RWPE2 (cell line): ENCODE measurements around the gene BIRC6.

Source experiments
- ATAC-seq: fragments of 200-7000 bp; cut with Tn5 transposase; 3 replicates; pipeline ENCODE4 v1.9.1; 2021; ENCODE audit warnings: low read depth
- DNase-seq: peaks from one replicate; pipeline ENCODE4 v3.0.0-alpha.2; 2020; ENCODE audit warnings: low spot score
- H3K27ac ChIP-seq: fragments of 450-650 bp; 2 replicates; pipeline ENCODE4 v1.5.1; 2017; ENCODE audit warnings: mild to moderate bottlenecking; ENCODE audit not compliant: poor library complexity, severe bottlenecking
- H3K27me3 ChIP-seq: fragments of 250-450 bp; sonication (Bioruptor Pico); 2 replicates; pipeline ENCODE4 v1.5.1; 2021; ENCODE audit warnings: mild to moderate bottlenecking, moderate library complexity; ENCODE audit not compliant: insufficient read depth, poor library complexity, severe bottlenecking
- H3K36me3 ChIP-seq: fragments of 250-450 bp; sonication (Bioruptor Pico); 2 replicates; pipeline ENCODE4 v1.5.1; 2020; ENCODE audit warnings: low read depth, mild to moderate bottlenecking, moderate library complexity
- H3K4me1 ChIP-seq: fragments of 250-450 bp; sonication (Bioruptor Pico); 2 replicates; pipeline ENCODE4 v1.5.1; 2021; ENCODE audit warnings: mild to moderate bottlenecking, moderate library complexity; ENCODE audit not compliant: insufficient read depth, poor library complexity, severe bottlenecking
- H3K4me3 ChIP-seq: fragments of 250-450 bp; sonication (Bioruptor Pico); 2 replicates; pipeline ENCODE4 v1.5.1; 2021; ENCODE audit warnings: mild to moderate bottlenecking, moderate library complexity; ENCODE audit not compliant: severe bottlenecking
- H3K9me3 ChIP-seq: fragments of 250-450 bp; sonication (Bioruptor Pico); 2 replicates; pipeline ENCODE4 v1.5.1; 2021; ENCODE audit warnings: mild to moderate bottlenecking, moderate library complexity; ENCODE audit not compliant: severe bottlenecking
- CTCF ChIP-seq: fragments of 450-650 bp; IDR thresholded peaks from one replicate; pipeline ENCODE4 v1.5.1; 2017; ENCODE audit warnings: mild to moderate bottlenecking, moderate library complexity; ENCODE audit not compliant: poor library complexity, severe bottlenecking

The BIRC6 gene

DNA sequence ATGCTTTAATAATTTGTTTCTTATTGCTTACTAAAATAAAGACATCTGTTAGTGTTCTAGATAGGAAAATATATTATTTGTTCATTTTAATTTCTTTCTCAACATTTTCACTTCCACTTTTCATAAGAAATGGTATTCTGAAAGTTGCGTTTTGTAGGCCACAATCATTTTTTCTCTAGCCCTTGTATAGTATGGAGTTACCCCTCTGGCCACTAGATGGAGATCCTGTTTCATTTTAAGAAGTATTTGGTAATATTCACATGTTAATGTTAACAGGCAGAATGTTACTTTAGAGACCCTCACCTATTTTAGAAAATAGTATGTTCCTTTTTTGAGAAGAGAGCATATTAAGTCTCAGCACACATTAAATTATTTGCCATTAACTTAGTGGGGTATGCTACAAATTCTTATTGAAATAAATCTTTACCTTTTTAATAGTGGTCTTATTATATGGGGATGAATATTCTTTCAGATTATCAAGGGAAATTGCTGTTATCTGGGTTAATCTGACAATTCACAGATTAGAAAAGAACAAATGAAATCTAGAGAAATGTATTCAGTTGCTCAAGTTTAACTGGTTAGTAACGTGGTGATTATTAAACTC lies 197.1 kb downstream of the BIRC6 start:
- Histone ChIP-seq H3K9me3 (no peaks in the 10 kb centered on the region), H3K27ac (no peak overlapping the region), H3K4me1 (no peaks in the 10 kb centered on the region), H3K27me3 (no peaks in the 10 kb centered on the region), H3K4me3 (no peak overlapping the region), H3K36me3 (peaks cover 59% of the 10 kb centered on the region)
- peak; percentile 79 for TF ChIP-seq CTCF
- ATAC-seq (peak; percentile 73; the same call in 2 of the 3 replicates), DNase-seq (no peak)

DNA sequence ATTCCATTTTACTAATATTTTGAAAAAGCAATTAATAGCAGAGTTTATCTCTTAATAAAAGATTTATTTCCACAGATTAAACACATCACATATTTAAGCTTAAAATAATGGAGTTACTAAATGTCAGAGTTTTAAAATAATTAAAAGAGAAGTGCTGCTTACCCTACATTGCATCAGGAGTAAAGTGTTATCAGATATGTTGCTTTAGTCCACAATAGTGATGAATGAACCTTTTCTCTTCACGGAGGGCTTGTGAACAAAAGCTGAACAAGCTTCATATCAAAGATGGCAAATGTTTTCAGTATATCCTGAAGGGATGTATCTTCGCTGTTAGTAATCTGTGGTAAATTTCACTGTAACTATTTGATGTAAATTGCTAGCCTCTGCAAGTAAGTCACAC lies 201.7 kb downstream of the BIRC6 start:
- Histone ChIP-seq H3K27ac (no peak overlapping the region), H3K4me3 (no peak overlapping the region), H3K36me3 (peaks cover 54% of the 10 kb centered on the region), H3K27me3 (no peaks in the 10 kb centered on the region), H3K9me3 (no peaks in the 10 kb centered on the region), H3K4me1 (no peaks in the 10 kb centered on the region)
- TF ChIP-seq CTCF: no peak
- ATAC-seq (no peak), DNase-seq (no peak)

GRCh38 chr2:32559136-32559535 lies 202.3 kb downstream of the BIRC6 start:
- no peak overlapping the region for H3K4me3 ChIP-seq
- ATAC-seq: no peak
- H3K4me1 ChIP-seq: no peaks in the 10 kb centered on the region
- H3K27me3 ChIP-seq: no peaks in the 10 kb centered on the region
- DNase-seq: no peak
- no peak overlapping the region for H3K27ac ChIP-seq
- no peak for TF ChIP-seq CTCF
- peaks cover 47% of the 10 kb centered on the region for H3K36me3 ChIP-seq
- H3K9me3 ChIP-seq: no peaks in the 10 kb centered on the region

DNA sequence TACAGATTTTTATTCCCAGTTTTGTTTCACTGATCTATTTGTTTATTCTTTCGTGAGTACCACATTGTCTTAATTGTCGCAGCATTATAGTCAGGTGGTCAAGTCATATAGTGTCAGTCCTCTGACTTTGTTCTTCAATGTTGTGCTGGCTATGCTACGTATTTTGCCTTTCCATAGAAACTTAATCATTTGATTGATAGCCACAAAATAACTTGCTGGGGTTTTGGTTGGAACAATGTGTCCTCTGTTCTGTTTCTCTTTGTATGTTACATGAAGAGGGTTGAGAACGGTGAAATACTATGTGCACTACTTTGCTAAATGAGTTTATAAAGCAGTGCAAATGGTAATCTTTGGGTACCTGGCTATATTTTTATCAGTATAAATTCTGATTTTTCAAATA lies 206.1 kb downstream of the BIRC6 start:
- peaks cover 39% of the 10 kb centered on the region for H3K36me3 ChIP-seq
- ATAC-seq (no peak), DNase-seq (no peak)
- no peak overlapping the region for H3K27ac ChIP-seq
- no peaks in the 10 kb centered on the region for H3K4me1 ChIP-seq
- H3K9me3 ChIP-seq: no peaks in the 10 kb centered on the region
- no peaks in the 10 kb centered on the region for H3K27me3 ChIP-seq
- H3K4me3 ChIP-seq: no peak overlapping the region
- TF ChIP-seq CTCF: no peak

DNA sequence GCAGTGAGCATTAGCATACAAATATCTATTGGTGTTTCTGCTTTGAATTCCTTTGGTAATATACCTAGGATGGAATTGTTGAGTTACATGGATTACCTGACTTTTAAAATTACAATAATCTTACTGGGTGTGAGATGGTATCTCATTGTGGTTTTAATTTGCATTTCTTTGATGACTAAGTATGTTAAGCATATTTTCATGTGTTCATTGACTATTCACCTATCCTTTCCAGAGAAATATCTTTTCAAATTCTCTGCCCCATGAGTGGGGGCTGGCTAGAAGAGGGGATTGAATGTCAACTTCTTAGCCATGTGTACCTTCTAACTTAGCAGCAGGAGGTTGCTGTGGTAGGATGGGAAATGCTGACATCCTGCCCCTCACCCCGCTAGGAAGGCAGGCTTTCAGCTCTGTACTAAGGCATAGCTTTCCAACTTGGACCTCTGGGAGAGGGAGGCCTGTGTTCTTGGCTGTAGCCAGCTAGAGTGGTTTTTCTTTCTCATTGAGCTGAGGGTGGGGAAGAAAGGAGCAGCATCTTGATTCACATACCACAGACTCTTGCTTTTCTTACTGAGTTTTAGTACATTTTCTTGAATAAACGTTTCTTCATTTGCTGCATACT lies 207.7 kb downstream of the BIRC6 start:
- no peak overlapping the region for H3K27ac ChIP-seq
- DNase-seq (no peak), ATAC-seq (no peak)
- peaks cover 36% of the 10 kb centered on the region for H3K36me3 ChIP-seq
- no peak for TF ChIP-seq CTCF
- H3K4me3 ChIP-seq: no peak overlapping the region
- no peaks in the 10 kb centered on the region for H3K9me3 ChIP-seq
- no peaks in the 10 kb centered on the region for H3K4me1 ChIP-seq
- no peaks in the 10 kb centered on the region for H3K27me3 ChIP-seq
